ENCODE measurements around the gene TRIM28. TPM values are rescaled to one million over a fixed set of nuclear protein-coding genes. Genes with fewer than 3 reads are reported as not detected.

TRIM28 gene
- polyA plus RNA-seq = 25.8 and 31.4 TPM in 2 replicates

GRCh38 chr19:58543826-58544590 lies at the start of gene TRIM28:
TRIM28 (plus strand) TSS chr19:58544064; CDS start chr19:58544758, 694 bp downstream.

GRCh38 chr19:58511353-58512208 lies 32.3 kb upstream of the TRIM28 start, which contains the start of gene SLC27A5:
SLC27A5 (minus strand) TSS chr19:58511992; CDS start chr19:58511955, 37 bp downstream.

GRCh38 chr19:58519355-58520256 lies 24.3 kb upstream of the TRIM28 start, which contains the start of gene ZBTB45:
ZBTB45 (minus strand) TSS chr19:58519810; CDS start chr19:58517673, 2,137 bp downstream.

GRCh38 chr19:58554494-58555368 lies 10.9 kb downstream of the TRIM28 start, which contains the start of gene CHMP2A:
CHMP2A (minus strand) TSS chr19:58555105; CDS start chr19:58554212, 893 bp downstream.

GRCh38 chr19:58558066-58558622 lies 14.3 kb downstream of the TRIM28 start, which contains the start of gene UBE2M:
UBE2M (minus strand) TSS chr19:58558611; CDS start chr19:58558381, 230 bp downstream.

GRCh38 chr19:58572818-58573657 lies 29.2 kb downstream of the TRIM28 start, which contains the start of gene MZF1:
MZF1 (minus strand) TSS chr19:58573335; CDS start chr19:58571389, 1,946 bp downstream.

Other genes starting within 250 kb of the TRIM28 start
- 113 and 115 TPM in 2 replicates for gene ERVK3-1, start 238.7 kb upstream of the TRIM28 start, polyA plus RNA-seq
- 0.51 TPM in 1 of 2 replicates, not detected in the other for gene ZSCAN22, start 217.1 kb upstream of the TRIM28 start, polyA plus RNA-seq
- gene A1BG, start 190.6 kb upstream of the TRIM28 start, polyA plus RNA-seq = 0.66 TPM in 1 of 2 replicates, not detected in the other
- gene ZNF497, start 181.3 kb upstream of the TRIM28 start, polyA plus RNA-seq = 0.09 and 0.14 TPM in 2 replicates
- not detected in 2 replicates for gene ZNF837, start 163.0 kb upstream of the TRIM28 start, polyA plus RNA-seq
- gene RPS5, start 156.8 kb upstream of the TRIM28 start, polyA plus RNA-seq = 419 and 449 TPM in 2 replicates
- not detected in 2 replicates for gene RNF225, start 148.4 kb upstream of the TRIM28 start, polyA plus RNA-seq
- 3.9 and 8.9 TPM in 2 replicates for gene ZNF584, start 135.4 kb upstream of the TRIM28 start, polyA plus RNA-seq
- 1.0 and 2.4 TPM in 2 replicates for gene ZNF132, start 103.9 kb upstream of the TRIM28 start, polyA plus RNA-seq
- 0.07 TPM in 1 of 2 replicates, not detected in the other for gene ZNF324B, start 92.4 kb upstream of the TRIM28 start, polyA plus RNA-seq
- 0.94 and 2.4 TPM in 2 replicates for gene ZNF324, start 77.0 kb upstream of the TRIM28 start, polyA plus RNA-seq
- gene ZNF446, start 67.7 kb upstream of the TRIM28 start, polyA plus RNA-seq = 1.5 and 2.1 TPM in 2 replicates
- 36.9 and 41.6 TPM in 2 replicates for gene SLC27A5, start 32.1 kb upstream of the TRIM28 start, polyA plus RNA-seq
- 0.29 and 0.50 TPM in 2 replicates for gene ZBTB45, start 24.3 kb upstream of the TRIM28 start, polyA plus RNA-seq
- gene CHMP2A, start 11.0 kb downstream of the TRIM28 start, polyA plus RNA-seq = 210 and 234 TPM in 2 replicates
- gene UBE2M, start 14.5 kb downstream of the TRIM28 start, polyA plus RNA-seq = 6.2 and 12.5 TPM in 2 replicates
- gene MZF1, start 29.3 kb downstream of the TRIM28 start, polyA plus RNA-seq = 1.3 and 2.5 TPM in 2 replicates